Measurements from ENCODE around the gene ASGR2.

DNA sequence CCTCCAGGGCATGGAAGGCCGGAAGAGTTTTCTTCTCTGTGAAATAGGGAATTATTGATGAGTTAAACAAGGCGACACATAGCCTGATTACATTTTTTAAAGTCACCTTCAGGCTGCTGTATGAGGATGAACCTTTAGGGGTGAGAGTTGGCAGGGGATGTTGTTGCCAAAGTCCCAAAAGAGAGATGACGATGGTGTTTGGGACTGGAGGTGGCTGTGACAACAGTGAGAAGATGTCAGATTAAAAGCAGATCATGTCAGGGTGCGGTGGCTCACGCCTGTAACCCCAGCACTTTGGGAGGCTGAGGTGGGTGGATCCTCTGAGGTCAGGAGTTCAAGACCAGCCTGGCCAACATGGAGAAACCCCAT, 16.8 kb upstream of the ASGR2 start:
- TF ChIP-seq, protein P1, sequence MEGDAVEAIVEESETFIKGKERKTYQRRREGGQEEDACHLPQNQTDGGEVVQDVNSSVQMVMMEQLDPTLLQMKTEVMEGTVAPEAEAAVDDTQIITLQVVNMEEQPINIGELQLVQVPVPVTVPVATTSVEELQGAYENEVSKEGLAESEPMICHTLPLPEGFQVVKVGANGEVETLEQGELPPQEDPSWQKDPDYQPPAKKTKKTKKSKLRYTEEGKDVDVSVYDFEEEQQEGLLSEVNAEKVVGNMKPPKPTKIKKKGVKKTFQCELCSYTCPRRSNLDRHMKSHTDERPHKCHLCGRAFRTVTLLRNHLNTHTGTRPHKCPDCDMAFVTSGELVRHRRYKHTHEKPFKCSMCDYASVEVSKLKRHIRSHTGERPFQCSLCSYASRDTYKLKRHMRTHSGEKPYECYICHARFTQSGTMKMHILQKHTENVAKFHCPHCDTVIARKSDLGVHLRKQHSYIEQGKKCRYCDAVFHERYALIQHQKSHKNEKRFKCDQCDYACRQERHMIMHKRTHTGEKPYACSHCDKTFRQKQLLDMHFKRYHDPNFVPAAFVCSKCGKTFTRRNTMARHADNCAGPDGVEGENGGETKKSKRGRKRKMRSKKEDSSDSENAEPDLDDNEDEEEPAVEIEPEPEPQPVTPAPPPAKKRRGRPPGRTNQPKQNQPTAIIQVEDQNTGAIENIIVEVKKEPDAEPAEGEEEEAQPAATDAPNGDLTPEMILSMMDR (IDR thresholded peaks at IDR 0.05; ENCODE audit: insufficient read depth, low read length) = no peak
- TF ChIP-seq POLR2AphosphoS5 (IDR thresholded peaks at IDR 0.05; ENCODE audit: low read depth) (no peak), SPI1 (IDR thresholded peaks at IDR 0.05; ENCODE audit: borderline replicate concordance, low read depth) (no peak), GABPA (IDR thresholded peaks at IDR 0.05; ENCODE audit: low read depth) (no peak)
- TF ChIP-seq, protein P2, sequence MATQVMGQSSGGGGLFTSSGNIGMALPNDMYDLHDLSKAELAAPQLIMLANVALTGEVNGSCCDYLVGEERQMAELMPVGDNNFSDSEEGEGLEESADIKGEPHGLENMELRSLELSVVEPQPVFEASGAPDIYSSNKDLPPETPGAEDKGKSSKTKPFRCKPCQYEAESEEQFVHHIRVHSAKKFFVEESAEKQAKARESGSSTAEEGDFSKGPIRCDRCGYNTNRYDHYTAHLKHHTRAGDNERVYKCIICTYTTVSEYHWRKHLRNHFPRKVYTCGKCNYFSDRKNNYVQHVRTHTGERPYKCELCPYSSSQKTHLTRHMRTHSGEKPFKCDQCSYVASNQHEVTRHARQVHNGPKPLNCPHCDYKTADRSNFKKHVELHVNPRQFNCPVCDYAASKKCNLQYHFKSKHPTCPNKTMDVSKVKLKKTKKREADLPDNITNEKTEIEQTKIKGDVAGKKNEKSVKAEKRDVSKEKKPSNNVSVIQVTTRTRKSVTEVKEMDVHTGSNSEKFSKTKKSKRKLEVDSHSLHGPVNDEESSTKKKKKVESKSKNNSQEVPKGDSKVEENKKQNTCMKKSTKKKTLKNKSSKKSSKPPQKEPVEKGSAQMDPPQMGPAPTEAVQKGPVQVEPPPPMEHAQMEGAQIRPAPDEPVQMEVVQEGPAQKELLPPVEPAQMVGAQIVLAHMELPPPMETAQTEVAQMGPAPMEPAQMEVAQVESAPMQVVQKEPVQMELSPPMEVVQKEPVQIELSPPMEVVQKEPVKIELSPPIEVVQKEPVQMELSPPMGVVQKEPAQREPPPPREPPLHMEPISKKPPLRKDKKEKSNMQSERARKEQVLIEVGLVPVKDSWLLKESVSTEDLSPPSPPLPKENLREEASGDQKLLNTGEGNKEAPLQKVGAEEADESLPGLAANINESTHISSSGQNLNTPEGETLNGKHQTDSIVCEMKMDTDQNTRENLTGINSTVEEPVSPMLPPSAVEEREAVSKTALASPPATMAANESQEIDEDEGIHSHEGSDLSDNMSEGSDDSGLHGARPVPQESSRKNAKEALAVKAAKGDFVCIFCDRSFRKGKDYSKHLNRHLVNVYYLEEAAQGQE (IDR thresholded peaks at IDR 0.05; ENCODE audit: insufficient replicate concordance, low read depth) = no peak

All from HL-60 (cell line).